Pericardium fibroblast (primary cell): ENCODE results near the gene C10orf88. TPM values are rescaled to one million over a fixed set of nuclear protein-coding genes. Genes with fewer than 3 reads are reported as not detected.

ENCODE experiments used
- total RNA-seq: library from RNA; depleted of rRNA; stranded (reverse); fragments of >200 nt; gene quantifications from 2 replicates; pipeline ENCODE4 v1.2.3, GENCODE V29; 2015

The C10orf88 gene
- 3.7 and 9.5 TPM in 2 replicates for total RNA-seq

GRCh38 chr10:122953902-122954730 lies at the start of gene C10orf88:
Gene C10orf88, minus strand, starts transcription at chr10:122954227. Its CDS starts 49 bp downstream, at chr10:122954178.

GRCh38 chr10:122980209-122981065 lies 26.4 kb upstream of the C10orf88 start, which contains the start of gene PSTK:
Gene PSTK, plus strand, starts transcription at chr10:122980401. Its CDS starts 79 bp downstream, at chr10:122980480.

GRCh38 chr10:122910310-122910709 lies 43.7 kb downstream of the C10orf88 start, which contains the start of gene FAM24A:
Gene FAM24A, plus strand, starts transcription at chr10:122910610. Its CDS starts 1,025 bp downstream, at chr10:122911635.

Other genes starting within 250 kb of the C10orf88 start
- gene CUZD1, start 108.4 kb downstream of the C10orf88 start, total RNA-seq = 0.85 TPM in 1 of 2 replicates, not detected in the other
- gene FAM24B, start 74.6 kb downstream of the C10orf88 start, total RNA-seq = 0.68 and 3.2 TPM in 2 replicates
- not detected in 2 replicates for gene FAM24A, start 43.6 kb downstream of the C10orf88 start, total RNA-seq
- gene PSTK, start 26.2 kb upstream of the C10orf88 start, total RNA-seq = 5.6 and 5.8 TPM in 2 replicates
- 1.4 and 1.5 TPM in 2 replicates for gene IKZF5, start 54.6 kb upstream of the C10orf88 start, total RNA-seq
- gene ACADSB, start 54.8 kb upstream of the C10orf88 start, total RNA-seq = 3.4 and 6.2 TPM in 2 replicates
- gene HMX3, start 181.7 kb upstream of the C10orf88 start, total RNA-seq = not detected in 2 replicates
- not detected in 2 replicates for gene HMX2, start 193.9 kb upstream of the C10orf88 start, total RNA-seq
- 56.3 and 81.1 TPM in 2 replicates for gene BUB3, start 200.2 kb upstream of the C10orf88 start, total RNA-seq